ENCODE measurements around the gene USB1.

GRCh38 chr16:57961538-57961937 is 39.7 kb upstream of the USB1 start:
- TF ChIP-seq, protein P1, sequence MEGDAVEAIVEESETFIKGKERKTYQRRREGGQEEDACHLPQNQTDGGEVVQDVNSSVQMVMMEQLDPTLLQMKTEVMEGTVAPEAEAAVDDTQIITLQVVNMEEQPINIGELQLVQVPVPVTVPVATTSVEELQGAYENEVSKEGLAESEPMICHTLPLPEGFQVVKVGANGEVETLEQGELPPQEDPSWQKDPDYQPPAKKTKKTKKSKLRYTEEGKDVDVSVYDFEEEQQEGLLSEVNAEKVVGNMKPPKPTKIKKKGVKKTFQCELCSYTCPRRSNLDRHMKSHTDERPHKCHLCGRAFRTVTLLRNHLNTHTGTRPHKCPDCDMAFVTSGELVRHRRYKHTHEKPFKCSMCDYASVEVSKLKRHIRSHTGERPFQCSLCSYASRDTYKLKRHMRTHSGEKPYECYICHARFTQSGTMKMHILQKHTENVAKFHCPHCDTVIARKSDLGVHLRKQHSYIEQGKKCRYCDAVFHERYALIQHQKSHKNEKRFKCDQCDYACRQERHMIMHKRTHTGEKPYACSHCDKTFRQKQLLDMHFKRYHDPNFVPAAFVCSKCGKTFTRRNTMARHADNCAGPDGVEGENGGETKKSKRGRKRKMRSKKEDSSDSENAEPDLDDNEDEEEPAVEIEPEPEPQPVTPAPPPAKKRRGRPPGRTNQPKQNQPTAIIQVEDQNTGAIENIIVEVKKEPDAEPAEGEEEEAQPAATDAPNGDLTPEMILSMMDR (IDR thresholded peaks at IDR 0.05) = no peak
- no peak for TF ChIP-seq POLR2A (IDR thresholded peaks at IDR 0.05)
